ENCODE data around the gene KCNK13.

DNA sequence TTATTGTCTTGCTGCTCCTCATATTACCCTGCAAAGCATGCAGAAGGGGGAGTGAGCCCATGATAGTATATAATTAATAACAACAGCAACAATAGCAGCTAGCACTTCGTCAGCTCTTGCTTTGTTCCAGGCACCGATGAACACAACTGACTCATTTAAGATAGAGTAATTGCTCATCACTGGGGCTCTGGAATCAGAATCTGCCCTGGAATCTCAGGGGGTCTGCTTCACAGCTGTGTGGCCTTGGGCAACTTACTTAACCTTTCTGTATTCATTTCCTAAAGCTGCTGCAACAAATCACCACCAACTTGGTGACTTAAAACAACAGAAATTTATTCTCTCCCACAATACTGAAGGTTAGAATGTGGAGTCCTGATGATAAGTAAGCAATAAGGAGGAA is 139.6 kb downstream of the KCNK13 start:
- TF ChIP-seq POLR2AphosphoS5 (IDR thresholded peaks at IDR 0.05; ENCODE audit: low read depth, low read length) (no peak), TCF7L2 (IDR thresholded peaks at IDR 0.05; ENCODE audit: low read depth, low read length) (no peak), SIN3A (IDR thresholded peaks at IDR 0.05; ENCODE audit: borderline replicate concordance, insufficient read depth, low read depth, low read length) (no peak)
- TF ChIP-seq, protein P1, sequence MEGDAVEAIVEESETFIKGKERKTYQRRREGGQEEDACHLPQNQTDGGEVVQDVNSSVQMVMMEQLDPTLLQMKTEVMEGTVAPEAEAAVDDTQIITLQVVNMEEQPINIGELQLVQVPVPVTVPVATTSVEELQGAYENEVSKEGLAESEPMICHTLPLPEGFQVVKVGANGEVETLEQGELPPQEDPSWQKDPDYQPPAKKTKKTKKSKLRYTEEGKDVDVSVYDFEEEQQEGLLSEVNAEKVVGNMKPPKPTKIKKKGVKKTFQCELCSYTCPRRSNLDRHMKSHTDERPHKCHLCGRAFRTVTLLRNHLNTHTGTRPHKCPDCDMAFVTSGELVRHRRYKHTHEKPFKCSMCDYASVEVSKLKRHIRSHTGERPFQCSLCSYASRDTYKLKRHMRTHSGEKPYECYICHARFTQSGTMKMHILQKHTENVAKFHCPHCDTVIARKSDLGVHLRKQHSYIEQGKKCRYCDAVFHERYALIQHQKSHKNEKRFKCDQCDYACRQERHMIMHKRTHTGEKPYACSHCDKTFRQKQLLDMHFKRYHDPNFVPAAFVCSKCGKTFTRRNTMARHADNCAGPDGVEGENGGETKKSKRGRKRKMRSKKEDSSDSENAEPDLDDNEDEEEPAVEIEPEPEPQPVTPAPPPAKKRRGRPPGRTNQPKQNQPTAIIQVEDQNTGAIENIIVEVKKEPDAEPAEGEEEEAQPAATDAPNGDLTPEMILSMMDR (IDR thresholded peaks at IDR 0.05) = no peak
- TF ChIP-seq, protein P2, sequence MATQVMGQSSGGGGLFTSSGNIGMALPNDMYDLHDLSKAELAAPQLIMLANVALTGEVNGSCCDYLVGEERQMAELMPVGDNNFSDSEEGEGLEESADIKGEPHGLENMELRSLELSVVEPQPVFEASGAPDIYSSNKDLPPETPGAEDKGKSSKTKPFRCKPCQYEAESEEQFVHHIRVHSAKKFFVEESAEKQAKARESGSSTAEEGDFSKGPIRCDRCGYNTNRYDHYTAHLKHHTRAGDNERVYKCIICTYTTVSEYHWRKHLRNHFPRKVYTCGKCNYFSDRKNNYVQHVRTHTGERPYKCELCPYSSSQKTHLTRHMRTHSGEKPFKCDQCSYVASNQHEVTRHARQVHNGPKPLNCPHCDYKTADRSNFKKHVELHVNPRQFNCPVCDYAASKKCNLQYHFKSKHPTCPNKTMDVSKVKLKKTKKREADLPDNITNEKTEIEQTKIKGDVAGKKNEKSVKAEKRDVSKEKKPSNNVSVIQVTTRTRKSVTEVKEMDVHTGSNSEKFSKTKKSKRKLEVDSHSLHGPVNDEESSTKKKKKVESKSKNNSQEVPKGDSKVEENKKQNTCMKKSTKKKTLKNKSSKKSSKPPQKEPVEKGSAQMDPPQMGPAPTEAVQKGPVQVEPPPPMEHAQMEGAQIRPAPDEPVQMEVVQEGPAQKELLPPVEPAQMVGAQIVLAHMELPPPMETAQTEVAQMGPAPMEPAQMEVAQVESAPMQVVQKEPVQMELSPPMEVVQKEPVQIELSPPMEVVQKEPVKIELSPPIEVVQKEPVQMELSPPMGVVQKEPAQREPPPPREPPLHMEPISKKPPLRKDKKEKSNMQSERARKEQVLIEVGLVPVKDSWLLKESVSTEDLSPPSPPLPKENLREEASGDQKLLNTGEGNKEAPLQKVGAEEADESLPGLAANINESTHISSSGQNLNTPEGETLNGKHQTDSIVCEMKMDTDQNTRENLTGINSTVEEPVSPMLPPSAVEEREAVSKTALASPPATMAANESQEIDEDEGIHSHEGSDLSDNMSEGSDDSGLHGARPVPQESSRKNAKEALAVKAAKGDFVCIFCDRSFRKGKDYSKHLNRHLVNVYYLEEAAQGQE (IDR thresholded peaks at IDR 0.05; ENCODE audit: insufficient read depth in 1 of 2, low read depth in 2 of 2, low read length in 1 of 2) = no peak

Data from Panc1 (cell line).